NCI-H187 (cell line): ENCODE data around the gene SOCS1.

Experiments used
- DNase-seq, 2 experiments: peaks; one replicate each; lab custom pipeline; 2025; lab: John Stamatoyannopoulos, UW

SOCS1 gene

DNA sequence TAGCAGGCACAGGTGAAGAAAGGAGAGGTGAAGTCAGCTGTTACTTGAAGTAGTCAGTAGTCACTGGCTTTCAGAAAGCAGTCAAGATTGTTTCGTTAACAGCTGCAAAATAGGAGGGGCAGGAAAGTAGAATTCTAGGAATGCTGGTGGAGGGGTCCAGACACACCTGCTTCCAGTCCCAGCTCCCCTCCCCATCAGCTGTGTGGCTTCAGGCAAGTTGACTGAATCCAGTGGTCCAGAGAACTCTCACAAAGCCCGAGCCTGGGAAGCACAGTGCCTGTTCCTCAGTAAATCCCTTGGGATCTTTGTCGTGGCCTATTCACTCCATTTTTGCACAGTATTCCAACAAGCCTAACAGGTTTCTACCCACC lies 4.6 kb upstream of the SOCS1 start:
- DNase-seq = no peak

DNA sequence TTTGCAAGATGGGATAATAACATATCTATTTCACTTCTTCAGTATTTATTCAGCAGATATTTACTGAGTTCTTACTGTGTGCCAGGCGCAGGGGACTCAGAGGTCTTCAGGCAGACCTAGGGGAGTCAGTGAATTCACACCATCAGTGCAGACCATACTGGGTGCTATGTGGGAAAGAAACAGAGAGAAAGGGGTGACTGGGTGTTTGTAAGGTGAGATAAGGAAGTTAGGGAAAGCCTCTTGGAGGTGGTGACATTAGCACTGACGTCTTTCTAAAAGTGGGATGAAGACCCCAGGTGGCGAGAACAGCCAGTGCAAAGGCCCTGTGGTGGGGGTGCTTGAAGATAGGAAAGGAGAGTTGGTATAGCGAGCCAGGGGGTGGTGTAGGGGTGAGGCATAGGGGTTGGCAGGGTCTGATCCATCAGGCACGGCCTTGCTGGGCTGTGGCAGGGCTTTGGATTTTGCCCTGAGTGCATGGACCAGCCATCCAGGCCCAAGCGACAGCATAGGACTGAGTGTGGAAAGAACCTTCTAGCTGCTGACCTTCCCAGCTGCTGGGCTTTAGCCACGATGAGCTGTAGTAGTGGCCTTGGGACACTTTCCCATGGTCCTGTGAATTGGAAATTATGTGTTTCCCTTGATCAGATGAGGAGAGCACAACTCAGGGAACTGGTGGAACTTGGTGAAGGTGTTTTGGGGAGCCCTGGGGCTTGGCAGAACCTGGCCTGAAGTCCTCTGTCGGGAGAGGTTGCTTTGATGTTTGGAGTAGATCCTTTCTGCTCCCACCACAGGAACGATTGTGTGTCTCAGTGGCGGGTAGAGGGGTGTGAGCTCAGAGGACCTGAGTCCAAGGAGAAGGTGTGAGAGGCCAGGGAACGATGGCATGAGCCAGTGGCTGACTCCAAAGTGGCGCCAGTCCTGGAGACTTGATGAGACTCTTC lies 3.9 kb upstream of the SOCS1 start:
- DNase-seq = no peak

DNA sequence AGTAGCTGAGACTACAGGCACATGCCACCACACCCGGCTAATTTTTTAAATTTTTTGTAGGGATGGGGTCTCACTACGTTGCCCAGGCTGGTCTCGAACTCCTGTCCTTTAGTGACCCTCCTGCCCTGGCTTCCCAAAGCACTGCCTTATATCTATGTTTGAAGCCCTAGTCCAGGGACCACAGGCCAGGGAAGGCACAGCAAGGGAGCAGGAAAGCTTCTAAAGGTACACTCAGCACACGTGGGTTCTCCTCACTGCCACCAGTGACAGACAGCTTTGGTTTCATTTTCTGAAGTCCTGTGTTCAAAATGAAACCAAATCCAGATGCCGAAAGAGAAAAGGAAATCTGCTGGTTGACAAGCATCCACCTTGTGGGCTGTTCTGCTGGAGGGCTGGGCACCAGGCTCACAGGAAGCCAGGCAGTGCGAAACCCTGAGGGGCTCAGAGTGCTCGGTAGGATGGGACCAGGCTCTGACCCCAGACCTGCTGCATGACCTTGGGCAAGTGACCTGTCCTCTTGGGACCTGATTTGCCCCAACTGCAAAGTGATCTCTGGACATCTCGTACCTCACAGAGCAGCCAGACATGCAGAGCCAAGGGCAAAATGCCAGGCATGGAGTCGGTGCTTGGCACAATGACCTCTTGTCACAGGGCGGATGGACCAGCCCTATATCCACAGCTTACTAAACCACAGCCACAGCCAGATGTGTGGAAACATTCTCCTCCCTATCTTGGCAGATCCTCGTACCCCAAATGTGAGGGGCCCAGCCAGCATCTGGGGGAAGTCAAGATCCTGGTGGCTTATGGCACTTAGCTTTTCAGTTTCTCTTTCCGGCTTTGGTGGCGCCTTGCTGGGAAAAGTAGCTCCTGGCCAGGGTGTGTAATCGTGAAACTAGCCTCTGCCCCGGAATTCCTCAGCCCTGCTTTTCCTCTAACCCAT lies 2.8 kb upstream of the SOCS1 start:
- DNase-seq = no peak

DNA sequence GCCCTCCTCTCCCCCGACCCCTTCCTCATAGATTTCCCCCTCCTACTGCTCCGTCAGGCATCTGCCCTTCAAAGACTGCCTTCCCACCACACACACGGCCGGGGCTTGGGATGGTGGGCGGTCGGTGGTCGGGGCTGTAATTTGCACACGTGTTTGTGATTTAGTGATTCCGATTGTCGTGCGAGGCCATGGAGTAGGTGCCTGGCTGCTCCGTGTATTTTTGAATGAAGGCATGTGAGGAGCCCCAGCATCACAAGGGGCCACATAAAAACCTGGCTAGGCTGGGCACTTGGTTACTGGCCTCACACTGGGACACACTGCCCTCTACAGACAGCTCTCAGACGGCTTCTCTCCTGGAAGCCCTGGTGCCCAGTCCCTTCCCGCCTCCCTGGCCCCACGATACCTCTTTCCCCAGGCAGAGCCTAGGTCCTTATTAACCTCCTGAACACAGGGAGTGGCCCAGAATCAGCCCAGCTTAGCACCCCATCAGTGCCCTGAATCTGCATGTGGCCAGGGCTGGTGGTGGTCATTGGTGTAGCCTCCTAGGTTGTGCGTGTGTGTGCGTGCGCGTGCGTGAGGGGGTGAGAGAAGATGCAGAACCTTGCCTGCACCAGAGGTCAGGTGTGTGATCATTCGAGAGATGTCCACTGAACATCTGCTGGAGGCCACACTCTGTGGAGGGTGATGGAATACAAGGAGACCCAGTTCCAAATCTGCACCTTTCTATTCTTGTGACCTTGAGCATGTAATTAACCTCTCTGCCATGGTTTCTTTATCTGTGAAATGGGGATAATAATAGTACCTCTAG lies 1.3 kb upstream of the SOCS1 start:
- DNase-seq = peak; percentile 15 to 37

DNA sequence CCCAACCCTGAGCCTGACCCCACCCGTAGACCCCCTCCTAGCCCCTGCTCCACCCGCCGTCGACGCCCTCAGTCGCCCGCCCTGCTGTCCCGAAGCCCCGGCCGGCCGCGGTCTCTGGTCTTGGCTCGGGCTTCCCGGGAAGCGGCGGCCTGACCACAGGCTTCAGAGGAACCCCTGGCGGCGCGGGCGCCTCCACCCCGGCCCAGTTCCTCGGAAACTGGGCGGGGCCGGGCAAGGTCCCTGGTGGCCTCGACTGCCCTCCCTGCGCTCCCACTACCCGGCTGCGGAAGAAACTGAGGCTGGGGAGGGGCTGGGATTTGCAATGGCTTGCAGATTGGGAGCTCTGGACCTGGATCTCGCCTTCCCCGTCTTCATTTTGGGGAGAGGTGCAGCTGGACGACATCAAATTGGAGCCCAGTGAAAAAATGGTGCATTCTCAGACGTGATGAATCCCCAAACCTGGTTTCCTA lies 692 bp upstream of the SOCS1 start:
- DNase-seq = no peak

DNA sequence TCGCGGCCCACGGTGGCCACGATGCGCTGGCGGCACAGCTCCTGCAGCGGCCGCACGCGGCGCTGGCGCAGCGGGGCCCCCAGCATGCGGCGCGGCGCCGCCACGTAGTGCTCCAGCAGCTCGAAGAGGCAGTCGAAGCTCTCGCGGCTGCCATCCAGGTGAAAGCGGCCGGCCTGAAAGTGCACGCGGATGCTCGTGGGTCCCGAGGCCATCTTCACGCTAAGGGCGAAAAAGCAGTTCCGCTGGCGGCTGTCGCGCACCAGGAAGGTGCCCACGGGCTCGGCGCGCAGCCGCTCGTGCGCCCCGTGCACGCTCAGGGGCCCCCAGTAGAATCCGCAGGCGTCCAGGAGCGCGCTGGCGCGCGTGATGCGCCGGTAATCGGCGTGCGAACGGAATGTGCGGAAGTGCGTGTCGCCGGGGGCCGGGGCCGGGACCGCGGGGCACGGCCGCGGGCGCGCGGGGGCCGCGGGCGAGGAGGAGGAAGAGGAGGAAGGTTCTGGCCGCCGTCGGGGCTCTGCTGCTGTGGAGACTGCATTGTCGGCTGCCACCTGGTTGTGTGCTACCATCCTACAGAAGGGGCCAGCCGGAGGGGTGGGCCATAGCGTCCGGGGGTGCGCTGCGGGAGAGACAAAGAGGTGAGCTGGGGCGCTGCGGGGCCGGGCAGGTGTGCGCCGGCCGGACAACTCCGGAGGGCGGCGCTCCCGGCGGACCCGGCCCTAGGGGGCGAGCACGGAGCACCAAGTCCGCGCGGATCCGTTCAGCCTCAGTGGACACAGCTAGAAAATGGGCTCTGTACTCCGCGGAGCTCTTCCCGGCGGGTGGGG lies 879 bp downstream of the SOCS1 start:
- DNase-seq = no peak

DNA sequence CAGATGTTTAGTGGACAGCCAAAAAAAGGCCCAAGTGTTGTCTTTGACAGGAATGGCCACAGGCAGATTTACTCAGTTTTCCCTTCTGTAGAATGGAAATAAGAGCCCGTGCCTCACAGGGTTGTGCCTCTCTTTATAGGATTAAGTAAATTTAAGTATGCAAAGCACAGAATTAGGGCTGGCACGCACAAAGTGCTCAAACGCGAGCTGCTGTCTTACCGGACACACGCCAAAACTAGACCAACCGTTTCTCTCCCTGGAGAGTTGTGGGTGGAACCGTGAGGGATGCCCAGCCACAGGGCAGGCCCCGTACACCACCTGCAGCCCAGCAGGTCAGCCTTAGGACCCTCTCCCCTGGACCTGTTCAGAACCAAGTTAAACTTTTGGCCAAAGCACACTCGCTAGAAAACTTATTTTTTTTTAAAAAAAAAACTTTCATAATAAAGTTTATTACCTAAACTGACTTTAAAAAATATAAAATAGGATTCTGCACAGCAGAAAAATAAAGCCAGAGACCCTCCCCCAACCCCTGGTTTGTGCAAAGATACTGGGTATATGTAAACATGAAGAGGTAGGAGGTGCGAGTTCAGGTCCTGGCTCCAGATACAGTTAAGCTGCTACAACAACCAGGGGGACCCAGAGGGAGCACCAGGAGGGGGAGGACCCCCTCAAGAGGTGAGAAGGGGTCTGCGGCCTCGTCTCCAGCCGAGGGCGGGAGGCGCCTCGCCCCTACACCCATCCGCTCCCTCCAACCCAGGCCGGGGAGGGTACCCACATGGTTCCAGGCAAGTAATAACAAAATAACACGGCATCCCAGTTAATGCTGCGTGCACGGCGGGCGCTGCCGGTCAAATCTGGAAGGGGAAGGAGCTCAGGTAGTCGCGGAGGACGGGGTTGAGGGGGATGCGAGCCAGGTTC lies 1.8 kb downstream of the SOCS1 start:
- DNase-seq = no peak

DNA sequence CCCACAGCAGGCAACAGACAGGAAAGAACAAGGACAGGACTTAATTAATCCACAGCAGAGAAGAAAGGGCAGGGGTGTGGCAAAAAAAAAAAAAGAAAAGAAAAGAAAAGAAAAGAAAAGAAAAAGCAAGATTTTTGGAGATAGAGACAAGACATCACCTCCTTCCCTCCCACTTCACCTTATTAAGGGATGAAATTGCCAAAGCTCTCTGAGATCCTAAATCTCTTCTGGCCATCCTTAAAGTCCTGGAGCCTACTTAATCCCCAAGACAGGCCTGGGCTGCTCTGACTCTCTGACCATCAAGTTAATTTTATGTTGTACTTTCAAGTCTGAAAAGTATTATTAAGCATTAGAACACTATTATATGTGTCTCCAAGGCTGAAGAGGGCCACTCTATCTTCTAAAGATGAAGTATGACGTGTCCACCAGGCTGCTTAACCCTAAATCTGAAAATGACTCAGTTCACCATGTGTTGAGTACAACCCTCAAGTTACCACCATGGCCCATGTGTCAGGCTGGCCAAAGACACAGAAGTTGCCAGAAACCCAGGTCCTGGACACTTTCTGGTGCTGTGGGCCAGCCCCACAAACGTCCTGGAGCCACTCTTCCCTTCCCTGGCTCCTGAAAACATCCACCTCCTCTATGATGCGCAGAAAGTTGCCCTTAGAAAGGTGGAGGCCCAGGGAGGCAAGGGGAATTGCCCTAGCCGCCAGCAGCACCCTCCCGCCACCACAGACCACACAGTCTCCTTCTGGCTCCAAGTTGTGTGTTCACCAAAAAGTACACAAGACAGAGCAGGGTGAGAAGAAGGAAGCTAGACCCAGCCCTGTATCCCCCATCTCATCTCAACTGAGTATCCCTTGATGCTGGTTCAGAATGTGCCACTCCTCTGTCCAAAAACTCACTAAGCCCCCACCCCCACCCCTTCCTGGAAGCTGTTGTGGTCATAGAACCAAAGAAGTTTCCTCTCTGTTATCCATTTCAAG lies 2.7 kb downstream of the SOCS1 start:
- no peak for DNase-seq

DNA sequence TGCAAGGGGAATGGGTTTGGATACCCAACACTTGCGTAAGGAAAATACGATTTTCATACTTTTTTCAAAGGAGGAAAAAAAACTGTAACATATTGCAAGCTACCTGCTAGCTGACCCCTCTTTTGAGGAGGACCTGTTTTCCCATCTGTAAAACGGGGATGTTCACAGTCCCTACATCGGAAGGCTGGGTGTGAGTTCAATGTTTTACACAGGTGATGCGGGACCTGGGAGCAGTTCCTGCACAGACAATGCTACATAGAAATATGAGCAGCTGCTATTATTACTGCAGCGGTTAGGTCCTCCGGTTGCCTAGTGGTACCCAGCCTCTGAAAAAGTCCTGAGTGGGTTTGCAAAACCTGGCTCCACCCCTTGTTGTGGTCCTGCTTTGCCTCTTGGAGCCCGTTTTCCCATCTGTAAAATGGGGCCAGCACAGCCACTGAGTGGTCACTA lies 3.5 kb downstream of the SOCS1 start:
- DNase-seq = no peak

DNA sequence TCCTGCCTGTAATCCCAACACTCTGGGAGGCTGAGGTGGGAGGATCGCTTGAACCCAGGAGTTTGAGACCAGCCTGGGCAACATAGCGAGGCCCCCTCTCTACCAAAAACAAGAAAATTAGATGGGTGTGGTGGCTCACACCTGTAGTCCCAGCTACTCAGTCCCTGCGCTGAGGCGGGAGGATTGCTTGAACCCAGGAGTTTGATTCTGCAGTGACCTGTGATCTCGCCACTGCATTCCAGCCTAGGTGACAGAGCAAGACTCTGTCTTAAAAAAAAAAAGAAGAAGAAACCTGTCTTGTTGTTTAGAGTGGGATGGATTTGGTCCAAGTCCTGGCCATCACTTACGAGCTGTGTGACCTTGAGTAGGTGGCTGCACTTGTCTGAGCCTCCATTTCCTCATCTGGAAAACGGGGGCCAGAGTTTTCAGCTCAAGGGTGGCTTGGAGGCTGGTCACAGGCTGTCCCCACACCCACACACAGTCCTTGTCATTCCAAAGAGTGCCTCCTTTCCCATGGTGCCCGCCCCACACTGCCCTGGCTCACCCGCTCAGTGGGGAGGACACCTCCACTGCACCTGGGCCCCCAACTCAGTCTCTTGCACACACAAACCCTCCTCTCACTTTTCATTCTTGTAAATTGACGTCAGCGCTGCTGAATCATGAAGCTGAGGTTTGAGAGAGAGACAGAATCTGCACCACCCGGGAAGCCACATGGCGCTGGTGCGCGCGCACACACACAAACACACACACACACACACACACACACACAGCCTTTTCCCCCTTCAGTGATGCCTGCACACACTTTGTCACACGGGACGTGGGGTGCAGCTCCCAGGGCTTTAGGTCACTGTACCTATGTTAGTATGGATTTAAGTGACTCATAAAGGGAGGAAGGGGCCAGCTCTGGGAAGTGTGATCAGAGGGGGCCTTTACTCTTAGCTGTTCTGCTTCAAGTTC lies 4.2 kb downstream of the SOCS1 start:
- no peak for DNase-seq

DNA sequence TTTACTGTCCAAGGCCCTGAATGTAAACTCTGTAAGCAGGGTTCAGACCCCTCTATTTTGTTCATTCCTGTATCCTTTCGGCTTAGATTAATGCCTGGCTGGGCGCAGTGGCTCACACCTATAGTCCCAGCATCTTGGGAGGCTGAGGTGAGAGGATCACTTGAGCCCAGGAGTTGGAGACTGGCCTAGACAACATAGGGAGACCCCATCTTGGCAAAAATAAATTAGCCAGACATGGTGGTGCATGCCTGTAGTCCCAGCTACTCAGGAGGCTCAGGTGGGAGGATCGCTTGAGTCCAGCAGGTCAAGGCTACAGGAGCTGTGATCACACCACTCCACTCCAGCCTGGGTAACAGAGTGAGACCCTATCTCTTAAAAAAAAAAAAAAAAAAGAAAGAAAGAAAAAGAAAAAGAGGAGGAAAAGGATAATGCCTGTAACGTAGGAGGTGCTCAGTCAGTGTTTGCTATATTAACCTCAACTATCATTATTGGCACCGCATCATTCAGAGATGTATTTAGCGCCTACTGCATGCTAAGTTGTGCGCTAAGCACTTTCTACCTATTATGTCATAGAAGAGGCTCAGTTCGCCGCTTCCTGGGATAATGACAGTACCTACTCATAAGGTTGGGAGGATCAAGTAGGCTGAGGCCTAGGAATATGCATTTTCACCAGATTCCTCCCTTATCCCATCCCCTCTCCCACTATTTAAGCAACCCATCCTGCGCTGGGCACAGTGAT lies 5.0 kb downstream of the SOCS1 start:
- no peak for DNase-seq

DNA sequence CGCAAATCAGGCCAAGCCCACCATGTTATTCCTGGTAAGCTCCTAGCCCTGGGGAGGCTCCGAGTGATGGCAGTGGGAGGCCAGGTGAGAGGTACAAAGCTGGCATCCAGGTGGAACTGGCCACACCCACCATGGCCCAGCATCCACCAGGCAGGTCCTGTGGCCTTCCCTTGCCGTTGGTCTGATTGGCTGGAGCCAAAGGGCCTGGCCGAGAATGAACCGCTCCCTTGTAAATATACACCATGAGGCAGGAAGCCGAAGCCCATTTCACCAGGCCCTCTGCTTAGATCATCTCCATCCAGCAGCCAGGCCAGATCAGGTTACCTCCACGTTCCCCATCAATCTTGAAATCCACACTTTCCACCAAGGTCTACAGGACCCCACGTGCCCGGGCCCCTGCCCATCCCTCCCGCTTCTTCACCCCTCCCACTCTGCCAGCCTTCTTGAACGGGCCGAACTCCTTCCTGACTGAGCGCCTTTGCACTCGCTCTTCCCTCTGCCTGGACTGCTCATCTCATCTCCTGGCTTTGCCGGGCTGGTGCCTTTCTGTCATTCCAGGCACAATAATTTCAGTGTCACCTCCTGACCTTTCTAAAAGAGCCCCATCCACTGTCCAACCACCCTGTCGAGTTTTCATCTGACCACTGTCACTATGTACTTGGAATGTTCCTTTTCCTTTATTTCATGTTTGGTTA lies 5.8 kb downstream of the SOCS1 start:
- DNase-seq = peak; percentile 27 to 34

DNA sequence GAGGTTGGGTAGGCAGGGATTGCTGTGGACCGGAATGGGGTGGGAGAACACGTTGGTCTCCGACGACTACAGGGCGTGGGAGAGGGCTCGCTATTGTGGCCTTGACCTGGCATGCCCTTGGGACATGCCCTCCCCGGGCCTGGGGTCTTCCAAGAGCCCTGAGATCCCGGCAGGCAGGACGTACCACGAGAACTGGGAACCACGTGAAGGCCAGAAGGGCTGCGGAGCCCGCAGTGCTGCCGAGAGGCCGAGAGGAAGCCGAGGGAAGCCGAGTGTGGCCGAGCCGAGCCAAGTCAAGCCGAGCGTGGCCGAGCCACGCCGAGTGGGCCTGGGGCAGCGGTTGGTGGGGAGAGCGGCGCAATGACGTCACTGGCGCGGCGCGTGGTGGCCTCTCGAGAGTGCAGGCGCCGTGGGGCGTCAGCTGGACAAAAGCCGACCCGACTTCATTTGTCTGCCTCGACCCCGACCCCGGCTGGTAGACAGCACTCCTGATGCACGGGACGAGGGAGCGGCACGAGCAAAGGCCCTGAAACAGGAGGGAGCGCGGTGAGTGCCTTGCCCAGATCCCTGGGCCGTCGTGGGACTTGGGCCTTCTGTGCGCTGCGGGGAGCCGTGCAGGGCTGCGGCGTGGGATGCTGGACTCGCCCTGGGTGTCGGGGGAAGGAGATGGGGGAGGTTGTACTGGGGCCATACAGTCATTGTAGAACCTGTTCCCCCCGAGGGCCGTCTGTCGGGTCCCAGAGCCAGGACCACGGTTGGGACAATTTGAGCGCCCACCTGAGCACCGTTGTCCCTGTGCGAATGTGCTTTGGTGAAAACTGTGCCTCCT lies 6.6 kb downstream of the SOCS1 start:
- no peak for DNase-seq

DNA sequence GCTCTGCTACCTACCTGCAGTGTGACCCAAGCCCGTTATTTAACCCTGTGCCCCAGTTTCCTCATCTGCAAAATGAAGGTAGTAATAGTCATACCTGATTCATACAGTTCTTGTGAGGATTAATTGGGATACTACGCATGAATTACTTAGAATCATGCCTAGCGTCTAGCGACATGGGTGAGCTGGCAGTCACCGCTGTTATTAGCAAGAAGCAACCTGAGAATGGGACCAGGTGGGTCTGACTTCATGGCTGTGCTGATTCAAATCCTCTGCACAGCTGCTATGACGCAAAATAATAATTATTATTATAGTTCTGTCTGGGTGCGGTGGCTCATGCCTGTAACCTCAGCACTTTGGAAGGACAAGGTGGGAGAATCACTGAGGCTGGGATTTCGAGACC lies 7.9 kb downstream of the SOCS1 start:
- no peak for DNase-seq

DNA sequence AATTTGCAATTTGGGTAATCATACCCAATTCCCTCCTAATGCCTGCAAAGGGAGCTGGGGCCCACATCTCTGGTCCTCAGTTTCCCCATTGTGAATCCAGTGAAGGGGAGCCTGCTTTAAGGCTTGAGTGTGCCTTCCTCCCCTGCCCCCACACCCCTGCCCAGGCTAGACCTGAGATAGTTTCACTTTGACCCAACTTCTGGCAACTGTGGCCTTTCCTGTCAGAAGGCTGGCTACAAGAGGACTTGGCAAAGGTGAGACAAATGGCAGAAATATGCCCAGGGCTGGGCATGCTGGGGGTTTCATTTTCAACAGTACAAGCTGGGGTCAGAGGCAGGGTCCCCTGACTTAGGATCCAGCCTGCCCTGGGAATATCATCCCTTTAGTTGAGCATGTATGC lies 10.0 kb downstream of the SOCS1 start:
- DNase-seq = no peak
